Neuron (in vitro differentiated cells): ENCODE measurements around the gene PDE6A.
A peak's percentile ranks its signal among the peaks of the same experiment; 100 is the strongest.

Experiments
- H2AFZ ChIP-seq: one replicate; pipeline ENCODE4 v1.6.1; 2013; ENCODE audit warnings: low read depth, mild to moderate bottlenecking, inconsistent platforms, low read length, moderate library complexity
- H3K27me3 ChIP-seq: one replicate; pipeline ENCODE4 v1.6.1; 2013; ENCODE audit warnings: low read length; ENCODE audit not compliant: insufficient read depth
- H3K36me3 ChIP-seq: one replicate; pipeline ENCODE4 v1.6.1; 2013; ENCODE audit warnings: low read length; ENCODE audit not compliant: insufficient read depth
- H3K4me1 ChIP-seq: one replicate; pipeline ENCODE4 v1.6.1; 2013; ENCODE audit warnings: low read length; ENCODE audit not compliant: insufficient read depth
- H3K4me3 ChIP-seq: 2 replicates; pipeline ENCODE4 v1.5.1; 2013; ENCODE audit warnings: mild to moderate bottlenecking, low read length, moderate library complexity
- H3K9me3 ChIP-seq: one replicate; pipeline ENCODE4 v1.6.1; 2013; ENCODE audit warnings: low read length

PDE6A gene

DNA sequence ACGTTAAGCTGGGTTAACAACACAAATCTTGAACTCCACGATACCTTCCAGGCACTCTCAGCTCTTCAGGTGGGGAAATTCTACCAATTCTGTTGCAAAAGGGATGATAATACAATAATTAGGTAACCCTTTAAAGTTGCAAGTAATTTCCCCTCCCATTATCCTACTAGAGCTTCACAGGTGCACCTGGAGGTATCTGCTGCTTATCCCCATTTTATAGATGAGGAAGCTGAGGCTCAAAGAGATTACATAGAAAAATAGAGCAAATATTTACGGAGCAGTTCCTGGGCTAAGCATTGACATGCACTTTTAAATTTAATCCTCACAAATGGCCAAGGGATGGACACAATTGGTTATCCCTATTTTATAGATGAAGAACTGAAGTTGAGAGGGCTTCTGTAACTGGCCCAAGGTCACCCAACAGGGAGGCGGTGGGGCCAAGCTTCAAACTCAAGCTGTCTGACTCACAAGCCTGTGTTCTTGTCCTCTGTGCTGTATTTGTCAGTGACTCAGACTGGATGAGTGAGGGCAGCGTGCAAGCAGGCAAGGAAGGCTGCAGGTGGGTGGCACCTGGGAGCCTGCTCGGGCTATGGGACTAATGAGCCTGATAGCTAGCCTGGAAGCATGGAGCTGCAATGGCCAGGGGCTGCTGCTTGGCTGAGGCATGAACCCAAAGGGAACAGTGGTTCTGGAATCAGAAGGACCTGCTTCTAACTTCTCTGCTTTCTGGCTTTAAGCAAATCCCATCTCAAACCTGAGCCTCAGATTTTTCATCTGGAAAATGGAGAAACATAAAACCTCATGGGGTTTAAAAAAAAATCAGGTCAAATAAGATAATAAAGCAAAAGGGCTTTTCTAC is 105.5 kb downstream of the PDE6A start:
- no peak overlapping the region for H3K4me3 ChIP-seq
- no peaks in the 10 kb centered on the region for H3K36me3 ChIP-seq
- H3K4me1 ChIP-seq = peaks cover 11% of the 10 kb centered on the region
- no peaks in the 10 kb centered on the region for H3K9me3 ChIP-seq
- H3K27me3 ChIP-seq = no peaks in the 10 kb centered on the region
- peak overlapping the region; percentile 21 for H2AFZ ChIP-seq

DNA sequence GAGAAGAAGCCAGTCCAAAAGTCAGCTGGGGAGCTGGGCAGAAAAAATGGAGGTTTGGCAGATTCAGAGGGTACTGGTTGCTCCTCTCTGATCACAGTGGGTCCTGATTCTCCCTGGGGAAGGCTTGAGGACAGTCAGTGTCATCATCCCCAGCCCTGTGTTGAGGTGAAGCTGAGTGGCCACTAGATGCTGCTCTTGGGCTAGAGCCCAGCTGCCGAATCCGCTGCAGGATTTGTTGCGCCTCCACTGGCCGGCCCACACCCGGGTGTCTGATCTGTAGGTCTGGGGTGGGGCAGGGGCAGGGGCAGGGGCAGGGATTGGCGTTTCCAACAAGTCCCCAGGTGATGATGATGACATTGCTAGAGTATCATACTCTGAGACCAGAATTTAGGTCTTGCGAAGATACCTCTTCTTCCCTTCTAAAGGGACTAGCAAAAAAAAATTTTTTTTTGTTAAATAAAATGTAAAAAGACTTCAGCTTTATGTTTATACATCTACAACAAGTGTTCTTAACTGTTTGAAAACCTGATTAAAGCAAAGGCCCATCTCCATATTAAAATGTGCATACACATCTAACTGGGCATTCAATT is 106.8 kb downstream of the PDE6A start:
- no peaks in the 10 kb centered on the region for H3K9me3 ChIP-seq
- no peaks in the 10 kb centered on the region for H3K36me3 ChIP-seq
- no peak overlapping the region for H2AFZ ChIP-seq
- no peaks in the 10 kb centered on the region for H3K27me3 ChIP-seq
- H3K4me1 ChIP-seq = peaks cover 11% of the 10 kb centered on the region
- H3K4me3 ChIP-seq = no peak overlapping the region

DNA sequence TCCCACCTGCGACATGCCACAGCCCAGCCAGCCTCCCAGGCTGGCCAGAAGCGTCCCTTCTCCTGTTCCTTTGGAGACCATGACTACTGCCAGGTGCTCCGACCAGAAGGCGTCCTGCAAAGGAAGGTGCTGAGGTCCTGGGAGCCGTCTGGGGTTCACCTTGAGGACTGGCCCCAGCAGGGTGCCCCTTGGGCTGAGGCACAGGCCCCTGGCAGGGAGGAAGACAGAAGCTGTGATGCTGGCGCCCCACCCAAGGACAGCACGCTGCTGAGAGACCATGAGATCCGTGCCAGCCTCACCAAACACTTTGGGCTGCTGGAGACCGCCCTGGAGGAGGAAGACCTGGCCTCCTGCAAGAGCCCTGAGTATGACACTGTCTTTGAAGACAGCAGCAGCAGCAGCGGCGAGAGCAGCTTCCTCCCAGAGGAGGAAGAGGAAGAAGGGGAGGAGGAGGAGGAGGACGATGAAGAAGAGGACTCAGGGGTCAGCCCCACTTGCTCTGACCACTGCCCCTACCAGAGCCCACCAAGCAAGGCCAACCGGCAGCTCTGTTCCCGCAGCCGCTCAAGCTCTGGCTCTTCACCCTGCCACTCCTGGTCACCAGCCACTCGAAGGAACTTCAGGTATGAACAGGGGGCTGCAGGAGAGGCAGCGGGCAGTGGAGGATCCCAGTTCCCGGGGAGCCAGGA is 108.0 kb downstream of the PDE6A start:
- Histone ChIP-seq H3K9me3 (no peaks in the 10 kb centered on the region), H3K4me3 (no peak overlapping the region), H3K27me3 (no peaks in the 10 kb centered on the region), H3K36me3 (no peaks in the 10 kb centered on the region), H3K4me1 (peaks cover 11% of the 10 kb centered on the region), H2AFZ (no peak overlapping the region)

DNA sequence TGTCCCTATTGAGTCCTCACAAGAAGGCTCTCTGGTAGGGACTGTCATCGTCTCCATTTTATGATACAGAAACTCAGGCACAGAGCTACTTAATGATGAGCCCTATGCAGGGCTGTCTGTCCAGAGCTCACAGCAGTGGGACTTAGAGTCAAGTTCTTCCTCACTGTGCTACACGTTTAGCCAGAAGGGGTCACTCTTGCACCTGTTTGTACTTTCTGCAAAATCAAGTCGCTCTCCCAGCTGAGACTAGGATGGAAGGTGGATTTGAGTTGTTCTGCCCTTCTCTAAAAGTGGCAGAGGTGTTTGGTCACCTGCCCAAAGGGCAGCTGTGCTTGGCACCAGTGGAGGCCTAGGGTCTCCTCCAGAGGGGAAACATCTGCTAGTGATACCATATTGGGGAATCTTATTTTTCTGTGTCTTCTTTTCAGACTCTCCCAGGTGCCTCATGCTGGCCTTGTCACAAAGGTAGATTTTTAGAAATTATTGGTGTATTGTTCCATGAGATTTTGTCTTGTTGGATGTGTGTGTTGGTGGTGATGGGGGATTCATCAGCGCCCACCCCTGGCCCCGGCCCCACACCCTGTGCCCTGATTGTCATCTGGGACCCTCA is 110.2 kb downstream of the PDE6A start:
- no peaks in the 10 kb centered on the region for H3K4me1 ChIP-seq
- H3K4me3 ChIP-seq = no peak overlapping the region
- H3K36me3 ChIP-seq = no peaks in the 10 kb centered on the region
- no peak overlapping the region for H2AFZ ChIP-seq
- no peaks in the 10 kb centered on the region for H3K27me3 ChIP-seq
- H3K9me3 ChIP-seq = no peaks in the 10 kb centered on the region

DNA sequence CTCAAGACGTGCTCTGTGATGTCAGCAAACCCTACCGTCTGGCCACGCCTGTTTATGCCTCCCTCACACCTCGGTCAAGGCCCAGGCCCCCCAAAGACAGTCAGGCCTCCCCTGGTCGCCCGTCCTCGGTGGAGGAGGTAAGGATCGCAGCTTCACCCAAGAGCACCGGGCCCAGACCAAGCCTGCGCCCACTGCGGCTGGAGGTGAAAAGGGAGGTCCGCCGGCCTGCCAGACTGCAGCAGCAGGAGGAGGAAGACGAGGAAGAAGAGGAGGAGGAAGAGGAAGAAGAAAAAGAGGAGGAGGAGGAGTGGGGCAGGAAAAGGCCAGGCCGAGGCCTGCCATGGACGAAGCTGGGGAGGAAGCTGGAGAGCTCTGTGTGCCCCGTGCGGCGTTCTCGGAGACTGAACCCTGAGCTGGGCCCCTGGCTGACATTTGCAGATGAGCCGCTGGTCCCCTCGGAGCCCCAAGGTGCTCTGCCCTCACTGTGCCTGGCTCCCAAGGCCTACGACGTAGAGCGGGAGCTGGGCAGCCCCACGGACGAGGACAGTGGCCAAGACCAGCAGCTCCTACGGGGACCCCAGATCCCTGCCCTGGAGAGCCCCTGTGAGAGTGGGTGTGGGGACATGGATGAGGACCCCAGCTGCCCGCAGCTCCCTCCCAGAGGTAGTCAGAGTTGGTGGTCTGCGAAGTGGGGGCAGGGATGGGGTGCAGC is 111.3 kb downstream of the PDE6A start:
- no peaks in the 10 kb centered on the region for H3K9me3 ChIP-seq
- no peak overlapping the region for H3K4me3 ChIP-seq
- H3K36me3 ChIP-seq = no peaks in the 10 kb centered on the region
- H2AFZ ChIP-seq = no peak overlapping the region
- H3K4me1 ChIP-seq = no peaks in the 10 kb centered on the region
- H3K27me3 ChIP-seq = no peaks in the 10 kb centered on the region

DNA sequence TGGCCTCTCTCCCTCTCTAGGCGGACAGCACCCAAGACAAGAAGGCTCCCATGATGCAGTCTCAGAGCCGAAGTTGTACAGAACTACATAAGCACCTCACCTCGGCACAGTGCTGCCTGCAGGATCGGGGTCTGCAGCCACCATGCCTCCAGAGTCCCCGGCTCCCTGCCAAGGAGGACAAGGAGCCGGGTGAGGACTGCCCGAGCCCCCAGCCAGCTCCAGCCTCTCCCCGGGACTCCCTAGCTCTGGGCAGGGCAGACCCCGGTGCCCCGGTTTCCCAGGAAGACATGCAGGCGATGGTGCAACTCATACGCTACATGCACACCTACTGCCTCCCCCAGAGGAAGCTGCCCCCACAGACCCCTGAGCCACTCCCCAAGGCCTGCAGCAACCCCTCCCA is 112.0 kb downstream of the PDE6A start:
- no peaks in the 10 kb centered on the region for H3K4me1 ChIP-seq
- H3K9me3 ChIP-seq = no peaks in the 10 kb centered on the region
- H3K36me3 ChIP-seq = no peaks in the 10 kb centered on the region
- H2AFZ ChIP-seq = no peak overlapping the region
- no peaks in the 10 kb centered on the region for H3K27me3 ChIP-seq
- H3K4me3 ChIP-seq = no peak overlapping the region

DNA sequence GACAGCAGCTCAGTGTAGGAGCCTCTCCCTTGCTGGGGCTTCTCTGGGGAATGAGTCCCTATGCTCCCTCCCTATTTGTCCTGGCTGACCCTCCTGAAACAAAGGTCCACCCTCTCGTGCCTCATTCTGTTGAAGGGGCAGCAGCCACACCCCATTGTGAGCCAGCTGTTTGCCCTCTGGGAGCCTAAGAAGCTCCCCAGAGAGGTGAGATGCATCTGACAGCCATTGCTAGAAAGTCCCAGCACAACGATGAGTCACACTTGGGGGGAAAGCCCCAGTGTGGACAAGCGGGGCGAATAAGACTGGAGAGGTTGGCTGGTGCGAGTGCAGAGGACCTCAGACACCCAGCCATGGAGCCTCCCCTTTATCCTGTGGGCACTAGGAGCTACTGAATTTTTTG is 113.1 kb downstream of the PDE6A start:
- no peaks in the 10 kb centered on the region for H3K36me3 ChIP-seq
- no peaks in the 10 kb centered on the region for H3K27me3 ChIP-seq
- no peak overlapping the region for H3K4me3 ChIP-seq
- H3K4me1 ChIP-seq = no peaks in the 10 kb centered on the region
- no peaks in the 10 kb centered on the region for H3K9me3 ChIP-seq
- no peak overlapping the region for H2AFZ ChIP-seq

DNA sequence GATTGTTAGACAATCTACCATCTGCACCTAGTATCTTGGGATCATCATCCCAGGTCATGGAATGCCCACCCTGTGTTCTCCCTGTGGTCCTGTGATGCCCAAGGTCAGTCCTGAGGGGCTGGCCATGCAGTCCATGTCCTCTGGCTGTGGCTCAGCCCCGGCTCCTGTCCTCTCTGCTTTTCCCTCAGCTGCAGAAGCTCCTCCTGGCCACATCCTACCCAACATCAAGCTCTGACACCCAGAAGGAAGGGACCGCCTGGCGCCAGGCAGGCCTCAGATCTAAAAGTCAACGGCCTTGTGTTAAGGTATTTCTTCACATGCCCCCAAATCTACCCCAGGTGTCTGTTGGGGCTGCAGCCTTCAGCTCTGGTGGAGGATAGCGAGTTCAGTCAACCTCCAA is 114.0 kb downstream of the PDE6A start:
- Histone ChIP-seq H3K4me3 (no peak overlapping the region), H3K27me3 (no peaks in the 10 kb centered on the region), H2AFZ (no peak overlapping the region), H3K36me3 (no peaks in the 10 kb centered on the region), H3K9me3 (no peaks in the 10 kb centered on the region), H3K4me1 (no peaks in the 10 kb centered on the region)

DNA sequence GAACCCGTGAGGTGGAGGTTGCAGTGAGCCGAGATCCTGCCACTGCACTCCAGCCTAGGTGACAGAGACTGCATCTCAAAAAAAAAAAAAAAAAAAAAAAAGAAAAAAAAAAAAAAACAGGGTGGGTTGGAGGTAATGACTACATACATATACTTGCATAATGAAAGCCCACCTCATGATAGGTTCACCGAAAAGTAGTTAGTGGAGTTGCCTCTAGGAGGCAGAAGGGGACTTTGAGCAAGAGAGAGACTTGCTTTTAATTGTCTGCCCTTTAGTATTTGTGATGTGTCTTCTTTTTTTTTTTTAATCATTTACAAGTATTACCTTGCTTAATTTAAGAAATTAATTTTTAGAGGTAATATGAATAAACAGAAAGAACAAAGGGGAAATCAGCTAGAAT is 114.6 kb downstream of the PDE6A start:
- Histone ChIP-seq H3K4me3 (no peak overlapping the region), H3K9me3 (no peaks in the 10 kb centered on the region), H2AFZ (no peak overlapping the region), H3K27me3 (no peaks in the 10 kb centered on the region), H3K36me3 (no peaks in the 10 kb centered on the region), H3K4me1 (no peaks in the 10 kb centered on the region)

DNA sequence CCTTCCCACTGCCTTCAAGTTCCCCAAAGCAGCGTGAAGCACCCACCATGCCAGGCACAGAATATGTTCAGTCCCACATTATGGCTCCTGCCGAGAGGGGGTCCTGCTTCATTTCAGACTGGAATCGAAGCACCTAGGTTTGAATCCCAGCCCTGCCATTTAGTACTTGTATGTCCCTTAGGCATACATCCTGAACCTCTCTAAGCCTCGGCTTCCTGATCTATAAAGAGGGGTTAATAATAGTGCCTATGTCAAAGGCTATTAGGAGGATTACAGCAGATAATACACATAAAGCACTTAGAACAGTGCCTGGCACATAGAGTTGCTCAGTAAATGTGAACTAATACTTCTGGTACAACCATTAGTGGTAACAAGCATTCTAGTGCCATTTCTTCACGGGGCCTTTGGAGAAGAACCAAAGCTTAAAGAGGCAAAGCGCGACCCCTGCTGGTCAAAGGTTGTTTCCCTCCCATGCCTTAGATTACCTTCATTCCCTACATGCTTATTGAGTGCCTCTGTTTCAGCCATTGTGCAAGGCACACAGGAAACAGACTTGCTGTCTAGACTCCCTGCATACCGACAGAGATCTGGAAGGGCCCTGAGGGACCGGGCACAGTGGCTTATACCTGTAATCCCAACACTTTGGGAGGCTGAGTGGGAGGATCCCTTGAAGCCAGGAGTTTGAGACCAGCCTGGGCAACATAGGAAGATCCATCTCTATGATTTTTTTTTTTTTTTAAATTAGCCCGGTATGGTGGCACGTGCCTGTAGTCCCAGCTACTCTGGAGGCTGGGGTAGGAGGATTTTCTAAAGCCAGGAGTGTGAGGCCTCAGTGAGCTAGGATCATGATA is 116.2 kb downstream of the PDE6A start:
- peaks cover 2% of the 10 kb centered on the region for H3K4me1 ChIP-seq
- no peak overlapping the region for H2AFZ ChIP-seq
- H3K36me3 ChIP-seq = no peaks in the 10 kb centered on the region
- H3K27me3 ChIP-seq = no peaks in the 10 kb centered on the region
- H3K4me3 ChIP-seq = no peak overlapping the region
- no peaks in the 10 kb centered on the region for H3K9me3 ChIP-seq

DNA sequence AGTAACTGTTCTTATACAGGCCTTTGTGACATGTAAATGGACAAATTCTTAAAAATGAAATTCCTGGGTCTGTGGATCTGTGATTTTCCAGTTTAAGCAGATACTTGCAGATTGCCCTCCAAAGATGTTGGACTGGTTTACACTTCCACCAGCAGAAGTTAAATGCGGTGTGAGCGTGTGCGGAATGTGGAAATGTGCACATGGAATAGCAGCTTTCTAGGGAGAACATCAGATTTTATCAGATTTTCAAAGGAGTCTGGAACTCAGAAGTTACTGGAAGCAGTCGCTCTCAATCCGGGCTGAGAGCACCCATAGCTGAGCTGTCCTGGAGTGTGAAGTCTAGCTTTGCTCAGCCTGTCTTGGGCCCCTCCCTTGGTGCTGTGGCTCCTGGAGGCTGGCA is 117.0 kb downstream of the PDE6A start:
- H3K36me3 ChIP-seq = no peaks in the 10 kb centered on the region

DNA sequence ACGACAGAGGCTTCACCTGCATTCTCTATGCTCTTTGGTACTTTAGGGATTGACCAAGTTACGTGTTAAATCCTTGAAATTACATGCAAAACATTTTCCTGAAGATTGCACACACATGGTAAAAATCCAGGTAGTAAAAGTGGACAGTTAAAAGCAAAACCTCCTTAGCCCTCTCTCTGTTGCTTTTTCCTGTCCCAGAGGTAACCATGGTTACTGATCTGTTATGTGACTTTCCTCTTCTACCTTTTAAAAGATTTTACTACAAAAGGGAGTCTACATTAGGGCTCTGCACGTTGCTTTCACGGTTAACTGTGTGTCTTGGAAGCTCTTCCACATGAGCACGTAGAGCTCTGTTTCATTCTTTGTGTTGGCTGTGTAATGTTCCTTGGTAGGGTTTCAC is 117.5 kb downstream of the PDE6A start:
- peaks cover 2% of the 10 kb centered on the region for H3K4me1 ChIP-seq
- no peaks in the 10 kb centered on the region for H3K36me3 ChIP-seq
- no peaks in the 10 kb centered on the region for H3K27me3 ChIP-seq
- no peak overlapping the region for H3K4me3 ChIP-seq
- H3K9me3 ChIP-seq = no peaks in the 10 kb centered on the region
- H2AFZ ChIP-seq = no peak overlapping the region

More for the DNA sequence above, 117.0 kb downstream of the PDE6A start:
- Histone ChIP-seq H2AFZ (no peak overlapping the region), H3K9me3 (no peaks in the 10 kb centered on the region), H3K27me3 (no peaks in the 10 kb centered on the region), H3K4me1 (peaks cover 2% of the 10 kb centered on the region), H3K4me3 (no peak overlapping the region)
